Central memory CD8-positive, alpha-beta T cell (primary cell): ENCODE data around the gene SLC35F4.

Experiments
- ATAC-seq: fragments of 150-1000 bp; cut with Tn5 transposase; replicated peaks from 2 replicates; pipeline ENCODE4 v1.10.0; 2022; ENCODE audit warnings: mild to moderate bottlenecking, moderate FRiP score, moderate number of reproducible peaks; ENCODE audit not compliant: poor library complexity, severe bottlenecking; ENCODE audit errors: extremely low read depth
- DNase-seq, 2 donors: peaks; one replicate each; pipeline ENCODE4 v3.0.0; 2021; ENCODE audit warnings: low spot score in 2 of 2
- H3K27ac Mint-ChIP-seq: one replicate; pipeline ENCODE4 v1.8.0; 2022; ENCODE audit warnings: low read depth, mild to moderate bottlenecking, moderate library complexity, mixed read lengths
- H3K27me3 Mint-ChIP-seq: one replicate; pipeline ENCODE4 v1.8.0; 2022; ENCODE audit warnings: mixed read lengths
- H3K36me3 Mint-ChIP-seq: one replicate; pipeline ENCODE4 v1.8.0; 2022; ENCODE audit warnings: mild to moderate bottlenecking, moderate library complexity, mixed read lengths; ENCODE audit not compliant: insufficient read depth
- H3K4me1 Mint-ChIP-seq: one replicate; pipeline ENCODE4 v1.8.0; 2022; ENCODE audit warnings: mixed read lengths
- H3K4me3 Mint-ChIP-seq: one replicate; pipeline ENCODE4 v1.8.0; 2022; ENCODE audit warnings: mild to moderate bottlenecking, moderate library complexity, mixed read lengths
- H3K9me3 Mint-ChIP-seq: one replicate; pipeline ENCODE4 v1.8.0; 2022; ENCODE audit warnings: mixed read lengths

The SLC35F4 gene

DNA sequence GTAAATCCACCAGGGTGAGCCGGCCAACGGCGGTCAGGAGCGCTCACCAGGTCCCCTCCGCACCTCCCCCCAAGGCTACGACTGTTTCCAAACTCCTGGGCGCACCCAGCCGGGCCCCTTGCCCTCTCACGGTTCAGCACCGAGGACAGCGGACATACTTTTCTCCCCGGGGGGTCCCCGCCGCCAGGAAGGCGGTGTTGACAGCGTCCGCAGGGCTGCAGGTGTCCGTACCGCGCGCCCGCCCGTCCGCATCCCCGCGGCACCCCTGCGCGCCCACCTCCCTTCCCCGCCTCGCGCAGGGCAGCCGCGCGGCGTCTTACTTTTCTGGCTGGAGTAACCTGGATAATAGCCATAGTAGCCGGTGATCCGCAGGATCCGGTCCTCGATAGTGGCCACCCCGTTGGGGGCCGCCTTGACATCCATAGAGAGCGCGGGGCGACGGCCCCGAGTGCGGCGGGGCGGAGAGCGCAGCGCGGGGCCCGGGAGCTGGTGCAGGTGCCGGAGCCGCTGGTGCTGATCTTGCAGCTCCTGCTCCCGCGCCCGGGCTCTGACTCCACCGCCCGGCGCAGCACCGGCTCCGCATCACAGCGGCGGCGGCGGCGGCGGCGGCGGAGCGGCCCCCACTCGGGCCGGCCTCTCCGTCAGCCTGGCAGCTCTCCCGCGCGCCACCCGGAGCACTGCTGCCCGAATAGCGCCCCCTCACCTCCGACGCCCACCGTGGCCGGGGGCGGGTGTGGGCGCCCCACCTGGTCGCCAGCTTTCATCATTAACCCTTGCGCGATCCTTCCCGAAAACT lies at the start of gene SLC35F4:
Gene SLC35F4 (minus strand): TSS at position 690 of the 796 bp plus-strand sequence.
- DNase-seq (no peak), ATAC-seq (no peak)
- H3K27me3 Mint-ChIP-seq, result peaks cover 10% of the 10 kb centered on the region
- H3K36me3 Mint-ChIP-seq, result no peaks in the 10 kb centered on the region
- peaks cover 6% of the 10 kb centered on the region for H3K9me3 Mint-ChIP-seq
- no peak within 1 kb of the TSS for H3K27ac Mint-ChIP-seq
- H3K4me3 Mint-ChIP-seq, result no peak within 1 kb of the TSS
- no peaks in the 10 kb centered on the region for H3K4me1 Mint-ChIP-seq

- DNase-seq, result no peak
- Mint-ChIP-seq H3K27me3 (peaks cover 22% of the 10 kb centered on the region), H3K36me3 (no peaks in the 10 kb centered on the region), H3K27ac (no peak overlapping the region), H3K4me1 (no peaks in the 10 kb centered on the region), H3K9me3 (peaks cover 10% of the 10 kb centered on the region), H3K4me3 (no peak overlapping the region)
- ATAC-seq, result no peak
These were observed 43.7 kb upstream of the SLC35F4 start for GRCh38 chr14:57909626-57910025.

DNA sequence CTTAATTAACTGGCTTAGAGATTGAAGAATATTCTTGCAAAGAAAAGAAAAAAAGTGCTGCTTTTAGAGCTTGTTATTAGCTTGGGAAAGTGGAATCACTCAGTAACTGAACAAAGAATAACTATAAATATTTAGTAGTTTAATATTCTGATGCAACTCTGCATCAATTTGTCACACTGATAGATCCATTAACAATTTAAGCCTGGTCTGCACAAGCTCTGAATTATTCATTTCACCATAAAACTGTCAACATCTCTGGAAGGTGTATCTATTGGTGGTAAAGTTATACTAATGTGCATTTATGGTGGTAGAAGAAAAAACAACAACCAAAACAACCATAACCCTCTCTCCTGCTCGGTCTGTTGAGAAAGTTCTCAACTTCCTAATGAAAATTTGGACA lies 38.1 kb upstream of the SLC35F4 start:
- H3K4me1 Mint-ChIP-seq, result no peaks in the 10 kb centered on the region
- H3K4me3 Mint-ChIP-seq, result no peak overlapping the region
- H3K27me3 Mint-ChIP-seq, result no peaks in the 10 kb centered on the region
- ATAC-seq, result no peak
- DNase-seq, result no peak
- H3K9me3 Mint-ChIP-seq, result peaks cover 11% of the 10 kb centered on the region
- H3K27ac Mint-ChIP-seq, result no peak overlapping the region
- H3K36me3 Mint-ChIP-seq, result no peaks in the 10 kb centered on the region

GRCh38 chr14:57898837-57899572 lies 33.1 kb upstream of the SLC35F4 start:
- Mint-ChIP-seq H3K27me3 (peaks cover 13% of the 10 kb centered on the region), H3K4me1 (no peaks in the 10 kb centered on the region), H3K36me3 (no peaks in the 10 kb centered on the region), H3K9me3 (peaks cover 5% of the 10 kb centered on the region), H3K4me3 (no peak overlapping the region), H3K27ac (no peak overlapping the region)
- DNase-seq (no peak), ATAC-seq (no peak)

GRCh38 chr14:57897144-57897748 lies 31.4 kb upstream of the SLC35F4 start:
- ATAC-seq (no peak), DNase-seq (no peak)
- Mint-ChIP-seq H3K4me3 (no peak overlapping the region), H3K36me3 (no peaks in the 10 kb centered on the region), H3K9me3 (peaks cover 5% of the 10 kb centered on the region), H3K27ac (no peak overlapping the region), H3K27me3 (peaks cover 13% of the 10 kb centered on the region), H3K4me1 (no peaks in the 10 kb centered on the region)

DNA sequence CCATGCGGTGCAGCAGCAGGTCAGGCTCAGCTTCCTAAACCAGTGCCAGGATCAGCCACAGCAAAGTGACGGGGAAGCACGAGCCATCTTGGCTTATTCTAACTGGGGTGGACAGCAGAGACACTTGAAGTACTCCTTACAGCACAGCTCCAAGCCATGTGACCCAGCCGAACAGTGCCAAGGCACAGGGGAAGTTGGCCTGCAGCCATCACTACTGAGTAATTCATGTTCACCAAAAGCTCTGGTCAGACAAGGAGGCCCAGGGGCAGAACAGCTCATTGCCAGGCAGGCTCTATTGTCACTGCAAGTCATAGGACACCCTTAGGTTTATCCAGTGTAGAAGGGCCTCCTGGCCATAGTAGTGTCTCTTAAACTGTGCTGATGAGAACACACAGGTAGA lies 23.4 kb upstream of the SLC35F4 start:
- no peaks in the 10 kb centered on the region for H3K27me3 Mint-ChIP-seq
- ATAC-seq, result peak; percentile 10
- H3K36me3 Mint-ChIP-seq, result no peaks in the 10 kb centered on the region
- H3K4me1 Mint-ChIP-seq, result no peaks in the 10 kb centered on the region
- H3K27ac Mint-ChIP-seq, result no peak overlapping the region
- no peaks in the 10 kb centered on the region for H3K9me3 Mint-ChIP-seq
- no peak for DNase-seq
- H3K4me3 Mint-ChIP-seq, result no peak overlapping the region

- Mint-ChIP-seq H3K4me1 (no peaks in the 10 kb centered on the region), H3K36me3 (no peaks in the 10 kb centered on the region), H3K27ac (no peak overlapping the region), H3K4me3 (no peak overlapping the region), H3K27me3 (no peaks in the 10 kb centered on the region), H3K9me3 (peaks cover 5% of the 10 kb centered on the region)
- DNase-seq (no peak), ATAC-seq (no peak)
These were observed 18.3 kb upstream of the SLC35F4 start for GRCh38 chr14:57884175-57884574.

DNA sequence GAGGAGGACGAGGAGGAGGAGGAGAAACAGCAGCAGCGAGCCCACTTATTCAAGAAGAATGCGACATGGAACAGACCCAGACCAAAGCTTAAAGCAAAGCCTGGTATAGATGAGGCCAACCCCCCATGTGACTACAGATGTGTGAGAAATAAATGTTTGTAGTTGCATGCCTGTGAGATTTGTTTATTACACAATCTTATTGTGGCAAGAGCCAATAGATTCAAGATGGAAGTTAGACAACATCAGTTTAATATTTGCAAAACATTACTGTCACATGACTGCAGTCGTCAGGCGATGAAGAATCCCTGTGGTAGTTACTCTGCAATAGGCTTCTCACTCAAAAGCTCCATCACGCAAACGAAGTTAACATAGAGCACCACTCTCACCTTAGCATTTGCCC lies 17.2 kb upstream of the SLC35F4 start:
- Mint-ChIP-seq H3K27ac (no peak overlapping the region), H3K4me1 (no peaks in the 10 kb centered on the region), H3K27me3 (no peaks in the 10 kb centered on the region), H3K9me3 (peaks cover 5% of the 10 kb centered on the region), H3K36me3 (no peaks in the 10 kb centered on the region), H3K4me3 (no peak overlapping the region)
- DNase-seq (no peak), ATAC-seq (no peak)

DNA sequence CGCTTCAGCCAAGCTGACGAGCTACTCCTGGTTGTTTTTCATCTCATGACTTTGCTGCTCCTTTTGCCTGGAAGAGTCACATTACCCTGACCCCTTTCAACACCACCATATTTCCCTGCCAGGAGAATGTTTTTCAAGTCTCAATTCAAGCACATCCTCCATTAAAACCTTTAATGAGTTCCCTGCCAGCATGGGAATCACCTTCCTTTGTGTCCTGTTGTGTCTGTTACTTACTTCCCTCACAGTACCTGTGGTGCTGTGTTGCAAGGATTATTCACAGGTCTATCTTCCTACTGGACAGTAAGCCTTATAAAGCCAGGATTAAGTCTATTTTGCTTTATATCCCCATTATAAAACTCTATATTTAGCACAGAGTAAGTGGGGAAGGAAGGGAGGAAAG lies 13.6 kb upstream of the SLC35F4 start:
- ATAC-seq, result no peak
- no peaks in the 10 kb centered on the region for H3K4me1 Mint-ChIP-seq
- H3K9me3 Mint-ChIP-seq, result peaks cover 5% of the 10 kb centered on the region
- no peak overlapping the region for H3K4me3 Mint-ChIP-seq
- H3K27me3 Mint-ChIP-seq, result no peaks in the 10 kb centered on the region
- no peaks in the 10 kb centered on the region for H3K36me3 Mint-ChIP-seq
- no peak for DNase-seq
- H3K27ac Mint-ChIP-seq, result no peak overlapping the region

GRCh38 chr14:57875985-57876384 lies 10.1 kb upstream of the SLC35F4 start:
- ATAC-seq (no peak), DNase-seq (no peak)
- H3K4me3 Mint-ChIP-seq, result no peak overlapping the region
- peaks cover 5% of the 10 kb centered on the region for H3K9me3 Mint-ChIP-seq
- no peaks in the 10 kb centered on the region for H3K4me1 Mint-ChIP-seq
- no peaks in the 10 kb centered on the region for H3K27me3 Mint-ChIP-seq
- no peaks in the 10 kb centered on the region for H3K36me3 Mint-ChIP-seq
- no peak overlapping the region for H3K27ac Mint-ChIP-seq

- Mint-ChIP-seq H3K36me3 (no peaks in the 10 kb centered on the region), H3K4me3 (no peak overlapping the region), H3K27me3 (no peaks in the 10 kb centered on the region), H3K27ac (no peak overlapping the region), H3K4me1 (no peaks in the 10 kb centered on the region), H3K9me3 (peaks cover 5% of the 10 kb centered on the region)
- DNase-seq (no peak), ATAC-seq (no peak)
These were observed 9.4 kb upstream of the SLC35F4 start for GRCh38 chr14:57875296-57875695.

GRCh38 chr14:57871459-57872080 lies 5.7 kb upstream of the SLC35F4 start:
- DNase-seq (no peak), ATAC-seq (no peak)
- H3K4me3 Mint-ChIP-seq, result no peak overlapping the region
- H3K36me3 Mint-ChIP-seq, result no peaks in the 10 kb centered on the region
- H3K4me1 Mint-ChIP-seq, result no peaks in the 10 kb centered on the region
- peaks cover 10% of the 10 kb centered on the region for H3K27me3 Mint-ChIP-seq
- no peak overlapping the region for H3K27ac Mint-ChIP-seq
- no peaks in the 10 kb centered on the region for H3K9me3 Mint-ChIP-seq
